ENCODE measurements around the gene SGPP2. TPM values are rescaled to one million over a fixed set of nuclear protein-coding genes. Genes with fewer than 3 reads are reported as not detected.

Gene SGPP2
- total RNA-seq, 2 experiments from 2014 or later, result 2.8 to 3.0 TPM

- no peaks in the 10 kb centered on the region for H3K27me3 Mint-ChIP-seq
- POLR2A ChIA-PET, result no interaction called here
Measured at GRCh38 chr2:222391743-222392285, 32.5 kb upstream of the SGPP2 start.

DNA sequence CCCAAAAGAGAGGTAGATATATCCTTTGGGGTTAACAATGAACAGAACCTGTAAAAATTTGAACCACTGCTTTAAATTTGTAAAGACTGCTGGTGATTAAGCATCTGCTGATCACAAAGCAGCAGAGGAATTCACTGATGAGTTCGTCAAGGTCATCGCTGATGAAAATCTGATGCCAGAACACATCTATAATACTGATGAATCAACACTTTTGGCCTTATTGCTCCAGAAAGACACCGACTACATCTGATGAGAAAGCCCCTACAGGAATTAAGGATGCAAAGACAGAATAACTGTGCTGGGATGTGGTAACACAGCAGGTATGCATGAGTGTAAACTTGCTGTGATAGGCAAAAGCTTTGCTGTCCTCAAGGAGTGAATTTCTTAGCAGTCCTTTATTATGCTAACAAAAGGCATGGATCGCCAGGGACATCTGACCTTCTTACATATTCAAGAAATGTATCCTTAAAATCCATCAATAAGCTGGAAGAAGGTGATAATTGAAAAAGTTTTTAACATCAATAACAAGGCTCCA lies 30.5 kb upstream of the SGPP2 start:
- TF ChIP-seq, protein P1, sequence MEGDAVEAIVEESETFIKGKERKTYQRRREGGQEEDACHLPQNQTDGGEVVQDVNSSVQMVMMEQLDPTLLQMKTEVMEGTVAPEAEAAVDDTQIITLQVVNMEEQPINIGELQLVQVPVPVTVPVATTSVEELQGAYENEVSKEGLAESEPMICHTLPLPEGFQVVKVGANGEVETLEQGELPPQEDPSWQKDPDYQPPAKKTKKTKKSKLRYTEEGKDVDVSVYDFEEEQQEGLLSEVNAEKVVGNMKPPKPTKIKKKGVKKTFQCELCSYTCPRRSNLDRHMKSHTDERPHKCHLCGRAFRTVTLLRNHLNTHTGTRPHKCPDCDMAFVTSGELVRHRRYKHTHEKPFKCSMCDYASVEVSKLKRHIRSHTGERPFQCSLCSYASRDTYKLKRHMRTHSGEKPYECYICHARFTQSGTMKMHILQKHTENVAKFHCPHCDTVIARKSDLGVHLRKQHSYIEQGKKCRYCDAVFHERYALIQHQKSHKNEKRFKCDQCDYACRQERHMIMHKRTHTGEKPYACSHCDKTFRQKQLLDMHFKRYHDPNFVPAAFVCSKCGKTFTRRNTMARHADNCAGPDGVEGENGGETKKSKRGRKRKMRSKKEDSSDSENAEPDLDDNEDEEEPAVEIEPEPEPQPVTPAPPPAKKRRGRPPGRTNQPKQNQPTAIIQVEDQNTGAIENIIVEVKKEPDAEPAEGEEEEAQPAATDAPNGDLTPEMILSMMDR (IDR thresholded peaks at IDR 0.05), result no peak
- CTCF ChIA-PET, result no interaction called here
- H3K27me3 Mint-ChIP-seq, result peaks cover 1% of the 10 kb centered on the region
- no peaks in the 10 kb centered on the region for H3K36me3 Mint-ChIP-seq (ENCODE audit: low read depth)
- no peak for ATAC-seq
- intact Hi-C loops (cut with micrococcal nuclease), result no loop called here
- POLR2A ChIA-PET, result no interaction called here
- no peak overlapping the region for H3K27ac Mint-ChIP-seq
- DNase-seq, result no peak
- no peaks in the 10 kb centered on the region for H3K9me3 Mint-ChIP-seq
- no peaks in the 10 kb centered on the region for H3K4me1 Mint-ChIP-seq (ENCODE audit: low read depth)
- H3K4me3 Mint-ChIP-seq, result no peak overlapping the region

More at GRCh38 chr2:222391743-222392285, 32.5 kb upstream of the SGPP2 start:
- CTCF ChIA-PET, result no interaction called here
- intact Hi-C loops (cut with micrococcal nuclease), result no loop called here
- H3K4me1 Mint-ChIP-seq (ENCODE audit: low read depth), result no peaks in the 10 kb centered on the region
- ATAC-seq, result no peak
- H3K27ac Mint-ChIP-seq, result no peak overlapping the region
- no peak for DNase-seq
- H3K9me3 Mint-ChIP-seq, result no peaks in the 10 kb centered on the region
- TF ChIP-seq, protein P1 (IDR thresholded peaks at IDR 0.05), result no peak
- no peaks in the 10 kb centered on the region for H3K36me3 Mint-ChIP-seq (ENCODE audit: low read depth)
- no peak overlapping the region for H3K4me3 Mint-ChIP-seq

- Mint-ChIP-seq H3K36me3 (ENCODE audit: low read depth) (no peaks in the 10 kb centered on the region), H3K9me3 (peaks cover 6% of the 10 kb centered on the region), H3K27ac (no peak overlapping the region), H3K27me3 (peaks cover 4% of the 10 kb centered on the region), H3K4me1 (ENCODE audit: low read depth) (no peaks in the 10 kb centered on the region), H3K4me3 (no peak overlapping the region)
- TF ChIP-seq, protein P1 (IDR thresholded peaks at IDR 0.05), result no peak
- ATAC-seq (no peak), DNase-seq (no peak)
- intact Hi-C loops (cut with micrococcal nuclease), result no loop called here
- ChIA-PET CTCF (no interaction called here), POLR2A (no interaction called here)
Measured at GRCh38 chr2:222398446-222398885, 25.9 kb upstream of the SGPP2 start.

- H3K36me3 Mint-ChIP-seq (ENCODE audit: low read depth), result no peaks in the 10 kb centered on the region
- no peak for DNase-seq
- ATAC-seq, result no peak
- TF ChIP-seq, protein P1 (IDR thresholded peaks at IDR 0.05), result no peak
- ChIA-PET POLR2A (interaction anchor here (0.7 kb wide), 1 partner anchor 21 kb away, joined by 3 read pairs; no protein-coding TSS in a partner anchor), CTCF (no interaction called here)
- no peak overlapping the region for H3K27ac Mint-ChIP-seq
- peaks cover 4% of the 10 kb centered on the region for H3K27me3 Mint-ChIP-seq
- intact Hi-C loops (cut with micrococcal nuclease), result no loop called here
- no peaks in the 10 kb centered on the region for H3K4me1 Mint-ChIP-seq (ENCODE audit: low read depth)
- H3K9me3 Mint-ChIP-seq, result peaks cover 6% of the 10 kb centered on the region
- no peak overlapping the region for H3K4me3 Mint-ChIP-seq
Measured at GRCh38 chr2:222399038-222399783, 25.1 kb upstream of the SGPP2 start.
